Karpas-422 (cell line): ENCODE results near the gene KATNIP. TPM values are rescaled to one million over a fixed set of nuclear protein-coding genes. Genes with fewer than 3 reads are reported as not detected.

Source experiments
- DNase-seq: peaks from one replicate; pipeline ENCODE4 v3.0.0-alpha.2; 2015
- H2AFZ ChIP-seq: fragments of 200-600 bp; sonication (generic); 2 replicates; pipeline ENCODE4 v1.6.1; 2014; ENCODE audit warnings: antibody characterized with exemption, low read length, mixed read lengths
- H3K27ac ChIP-seq: fragments of 200-600 bp; sonication (generic); 2 replicates; pipeline ENCODE4 v1.5.1; 2014; ENCODE audit warnings: mild to moderate bottlenecking, low read length, moderate library complexity
- H3K27me3 ChIP-seq: fragments of 200-600 bp; sonication (generic); 2 replicates; pipeline ENCODE4 v1.6.1; 2014; ENCODE audit warnings: low read length, mixed read lengths
- H3K36me3 ChIP-seq: fragments of 200-600 bp; sonication (generic); 2 replicates; pipeline ENCODE4 v1.6.1; 2014; ENCODE audit warnings: low read length, mixed read lengths; ENCODE audit not compliant: insufficient read depth
- H3K4me1 ChIP-seq: fragments of 200-600 bp; sonication (generic); 2 replicates; pipeline ENCODE4 v1.6.1; 2014; ENCODE audit warnings: mild to moderate bottlenecking, low read length, mixed read lengths
- H3K4me2 ChIP-seq: fragments of 200-600 bp; sonication (generic); 2 replicates; pipeline ENCODE4 v1.6.1; 2014; ENCODE audit warnings: low read length, low read depth, mild to moderate bottlenecking; ENCODE audit not compliant: poor library complexity, severe bottlenecking
- H3K4me3 ChIP-seq: fragments of 200-600 bp; sonication (generic); 2 replicates; pipeline ENCODE4 v1.5.1; 2014; ENCODE audit warnings: mild to moderate bottlenecking, antibody characterized with exemption, low read length, mixed read lengths
- H3K79me2 ChIP-seq: fragments of 200-600 bp; sonication (generic); 2 replicates; pipeline ENCODE4 v1.6.1; 2014; ENCODE audit warnings: mild to moderate bottlenecking, low read length, mixed read lengths
- H3K9ac ChIP-seq: fragments of 200-600 bp; sonication (generic); 2 replicates; pipeline ENCODE4 v1.6.0; 2014; ENCODE audit warnings: low read length
- H3K9me2 ChIP-seq: fragments of 200-600 bp; sonication (generic), shearing (Covaris generic); replicated peaks from 2 replicates; pipeline ENCODE4 v1.6.0; 2014; ENCODE audit warnings: mild to moderate bottlenecking, low read length, moderate library complexity; ENCODE audit not compliant: insufficient read depth
- H3K9me3 ChIP-seq: fragments of 300-700, 200-600 bp; sonication (generic); 2 replicates; pipeline ENCODE4 v1.6.1; 2014; ENCODE audit warnings: low read length, mixed read lengths
- H4K20me1 ChIP-seq: fragments of 200-600 bp; sonication (generic); 2 replicates; pipeline ENCODE4 v1.6.1; 2014; ENCODE audit warnings: mild to moderate bottlenecking, antibody characterized with exemption, low read length, low read depth; ENCODE audit not compliant: insufficient read depth
- total RNA-seq: library from RNA; depleted of rRNA; stranded (reverse); fragments of >200 nt; shearing (Covaris generic); gene quantifications from 2 replicates; pipeline ENCODE4 v1.2.3, GENCODE V29; 2014; ENCODE audit warnings: low replicate concordance

Gene KATNIP
- total RNA-seq, 1 experiment from 2014 or later, result 8.5 TPM

DNA sequence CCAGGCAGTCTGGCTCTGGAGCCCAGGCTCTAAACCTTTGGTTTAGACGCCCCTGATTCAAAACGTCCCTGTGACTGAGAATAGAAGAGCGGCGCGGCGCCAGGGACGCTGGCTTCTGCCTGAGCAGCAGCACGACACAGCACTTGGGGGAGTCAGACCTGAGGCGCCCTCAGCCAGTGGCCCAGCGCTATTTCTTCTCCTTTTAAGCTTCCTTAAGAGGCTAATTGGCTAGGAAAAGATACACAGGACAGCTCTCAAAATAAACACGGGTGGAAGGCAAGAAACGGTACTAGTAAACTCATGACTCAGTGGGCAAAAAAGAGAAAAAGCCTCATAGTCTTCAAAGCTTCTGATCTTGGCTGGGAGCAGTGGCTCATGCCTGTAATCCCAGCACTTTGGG lies 35.1 kb upstream of the KATNIP start:
- no peak overlapping the region for H3K27ac ChIP-seq
- H3K79me2 ChIP-seq, result 0 out of 2 replicates have a peak, but pooled peaks cover 5% of the 10 kb centered on the region
- no peaks in the 10 kb centered on the region for H3K9me3 ChIP-seq
- peak overlapping the region; percentile 37 for H3K4me2 ChIP-seq
- peaks cover 9% of the 10 kb centered on the region; the same call in 1 of the 2 replicates for H3K36me3 ChIP-seq
- H3K4me1 ChIP-seq, result peaks cover 18% of the 10 kb centered on the region
- no peaks in the 10 kb centered on the region for H4K20me1 ChIP-seq
- no peak overlapping the region for H3K9ac ChIP-seq
- H2AFZ ChIP-seq, result no peak overlapping the region
- DNase-seq, result no peak
- H3K4me3 ChIP-seq, result no peak overlapping the region
- no peaks in the 10 kb centered on the region for H3K27me3 ChIP-seq
- H3K9me2 ChIP-seq, result no peaks in the 10 kb centered on the region

DNA sequence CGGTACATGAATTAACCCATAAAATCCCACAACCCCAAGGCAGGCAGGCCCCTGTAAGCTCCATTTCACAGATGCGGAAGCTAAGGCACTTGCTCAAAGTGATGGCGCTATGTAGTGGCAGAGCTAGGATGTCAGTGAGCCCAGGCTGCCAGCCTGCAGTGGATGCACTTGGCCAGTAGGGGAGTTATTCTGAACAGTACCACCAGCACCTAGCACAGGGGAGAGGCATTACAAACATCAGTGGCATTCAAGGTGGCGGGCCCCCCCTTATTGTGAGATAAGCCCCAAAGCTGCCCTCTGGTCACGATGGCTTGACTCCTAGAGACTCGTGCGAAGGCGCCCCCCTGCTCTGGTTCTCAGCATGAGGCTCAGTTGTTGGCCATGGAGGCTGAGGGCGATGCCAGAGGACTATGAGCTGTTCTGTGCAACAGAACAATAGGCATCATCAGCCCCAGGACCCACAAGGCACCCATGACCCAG lies 34.0 kb upstream of the KATNIP start:
- H3K79me2 ChIP-seq, result 0 out of 2 replicates have a peak, but pooled peaks cover 5% of the 10 kb centered on the region
- H3K9ac ChIP-seq, result no peak overlapping the region
- no peaks in the 10 kb centered on the region for H3K9me2 ChIP-seq
- H3K27ac ChIP-seq, result no peak overlapping the region
- peaks cover 9% of the 10 kb centered on the region; the same call in 1 of the 2 replicates for H3K36me3 ChIP-seq
- H3K9me3 ChIP-seq, result no peaks in the 10 kb centered on the region
- no peak overlapping the region for H3K4me2 ChIP-seq
- H3K4me3 ChIP-seq, result no peak overlapping the region
- no peaks in the 10 kb centered on the region for H4K20me1 ChIP-seq
- peaks cover 18% of the 10 kb centered on the region for H3K4me1 ChIP-seq
- H2AFZ ChIP-seq, result no peak overlapping the region
- DNase-seq, result peak; percentile 87
- no peaks in the 10 kb centered on the region for H3K27me3 ChIP-seq

DNA sequence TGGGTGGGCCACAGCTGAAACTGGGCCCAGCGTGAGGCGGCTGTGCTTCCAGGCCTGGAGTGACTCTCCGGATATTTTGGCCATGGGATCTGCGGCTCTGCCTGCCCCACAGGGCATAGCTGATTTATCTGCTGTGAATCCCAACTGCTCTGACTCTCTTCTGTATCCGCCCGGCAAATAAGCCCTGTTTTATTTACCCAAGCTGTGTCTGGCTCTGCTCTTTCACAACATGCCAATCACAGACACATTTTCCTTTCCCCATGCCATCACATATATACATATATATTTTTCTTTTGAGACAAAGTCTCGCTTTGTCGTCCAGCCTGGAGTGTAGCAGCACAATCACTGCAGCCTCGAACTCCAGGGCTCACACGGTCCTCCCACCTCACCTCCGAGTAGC lies 33.6 kb upstream of the KATNIP start:
- Histone ChIP-seq H3K4me2 (no peak overlapping the region), H2AFZ (no peak overlapping the region), H4K20me1 (no peaks in the 10 kb centered on the region), H3K27ac (no peak overlapping the region), H3K9ac (no peak overlapping the region), H3K4me3 (no peak overlapping the region), H3K27me3 (no peaks in the 10 kb centered on the region), H3K9me3 (no peaks in the 10 kb centered on the region), H3K4me1 (peaks cover 18% of the 10 kb centered on the region), H3K9me2 (no peaks in the 10 kb centered on the region), H3K79me2 (0 out of 2 replicates have a peak, but pooled peaks cover 5% of the 10 kb centered on the region), H3K36me3 (peaks cover 7% of the 10 kb centered on the region; the same call in 1 of the 2 replicates)
- no peak for DNase-seq

DNA sequence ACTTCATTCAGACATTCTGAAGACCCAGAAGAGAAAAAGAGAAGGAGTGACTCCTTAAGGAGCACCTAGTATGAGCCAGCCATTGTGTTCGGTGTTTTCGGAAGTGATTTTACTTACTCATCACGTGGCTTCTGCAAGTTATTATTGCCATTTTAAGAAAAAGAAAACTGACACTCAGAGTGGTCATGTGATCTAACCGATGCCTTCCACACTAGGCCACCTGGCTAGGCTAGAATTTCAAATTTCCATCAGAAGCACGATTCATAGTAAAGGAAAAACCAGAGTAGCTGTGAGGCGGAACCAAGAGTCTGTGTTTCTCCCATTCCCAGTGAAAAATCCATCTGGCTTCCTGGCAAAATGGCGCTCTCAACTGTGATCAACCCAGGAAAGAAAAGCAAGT lies 32.3 kb upstream of the KATNIP start:
- DNase-seq, result no peak
- H3K36me3 ChIP-seq, result peaks cover 6% of the 10 kb centered on the region; the same call in 1 of the 2 replicates

DNA sequence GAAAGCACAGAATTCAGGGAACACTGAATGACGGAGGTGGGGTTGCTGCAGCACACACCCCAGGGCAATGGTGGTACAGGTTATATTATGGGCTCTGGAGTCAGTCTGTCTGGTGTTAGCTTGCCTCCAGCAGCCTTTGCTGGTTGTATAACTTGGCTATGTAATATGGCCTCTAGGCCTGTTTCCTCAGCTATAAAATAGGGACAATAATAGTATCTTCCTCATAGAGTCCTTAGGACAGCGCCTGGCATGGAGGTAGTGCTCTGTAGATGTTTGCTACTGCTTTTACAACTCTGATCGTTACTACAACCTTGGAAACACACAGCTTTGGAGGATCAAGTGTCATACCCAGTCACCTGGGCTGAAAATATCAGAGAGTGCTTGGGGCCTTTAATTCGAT lies 31.7 kb upstream of the KATNIP start:
- Histone ChIP-seq H3K4me3 (no peak overlapping the region), H2AFZ (no peak overlapping the region), H4K20me1 (no peaks in the 10 kb centered on the region), H3K9me2 (no peaks in the 10 kb centered on the region), H3K79me2 (0 out of 2 replicates have a peak, but pooled peaks cover 5% of the 10 kb centered on the region), H3K4me2 (no peak overlapping the region), H3K9me3 (no peaks in the 10 kb centered on the region), H3K4me1 (peaks cover 18% of the 10 kb centered on the region), H3K9ac (no peak overlapping the region), H3K27ac (no peak overlapping the region), H3K27me3 (no peaks in the 10 kb centered on the region), H3K36me3 (peaks cover 9% of the 10 kb centered on the region; the same call in 1 of the 2 replicates)
- DNase-seq, result no peak

More for the DNA sequence above, 32.3 kb upstream of the KATNIP start:
- Histone ChIP-seq H3K9ac (no peak overlapping the region), H3K9me3 (no peaks in the 10 kb centered on the region), H3K9me2 (no peaks in the 10 kb centered on the region), H3K79me2 (0 out of 2 replicates have a peak, but pooled peaks cover 5% of the 10 kb centered on the region), H3K4me2 (no peak overlapping the region), H3K27me3 (no peaks in the 10 kb centered on the region), H3K27ac (no peak overlapping the region), H3K4me3 (no peak overlapping the region), H2AFZ (no peak overlapping the region), H4K20me1 (no peaks in the 10 kb centered on the region), H3K4me1 (peaks cover 18% of the 10 kb centered on the region)

DNA sequence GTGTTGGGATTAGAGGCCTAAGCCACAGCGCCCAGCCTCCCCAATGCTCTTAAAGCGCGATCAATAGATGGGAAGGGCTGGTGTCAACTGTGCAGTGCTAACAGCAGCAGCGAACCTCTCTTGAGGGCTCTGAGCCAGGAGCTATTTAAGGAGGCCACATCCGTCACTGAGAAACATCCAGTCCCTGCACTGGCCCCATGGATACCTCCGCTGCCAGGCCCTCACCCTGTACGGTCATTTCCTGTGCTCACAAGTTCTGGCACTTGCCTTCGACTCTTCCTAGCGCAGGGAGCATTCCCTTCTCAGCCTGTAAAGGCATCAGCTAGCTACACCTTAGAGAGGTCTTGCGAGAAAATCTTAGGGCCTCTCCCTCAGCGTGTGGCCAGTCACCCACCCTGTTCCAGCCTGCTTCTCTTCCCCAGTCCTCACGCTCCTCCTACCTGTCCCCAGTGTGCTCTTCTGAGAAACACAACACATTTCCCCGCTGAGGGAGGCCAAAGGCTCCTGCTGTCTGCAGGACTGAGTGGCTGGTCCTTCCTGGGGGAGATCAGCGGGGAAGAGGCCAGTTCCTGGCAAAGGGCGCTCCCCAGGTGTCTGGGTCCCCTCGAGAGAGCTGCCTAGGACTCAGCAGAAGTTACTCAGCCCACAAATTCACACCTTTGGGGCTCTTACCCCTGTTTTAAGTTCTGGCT lies 28.8 kb upstream of the KATNIP start:
- no peaks in the 10 kb centered on the region for H3K9me3 ChIP-seq
- no peak for DNase-seq
- no peak overlapping the region for H3K4me3 ChIP-seq
- H3K9ac ChIP-seq, result no peak overlapping the region
- H3K4me2 ChIP-seq, result no peak overlapping the region
- H3K36me3 ChIP-seq, result peaks cover 9% of the 10 kb centered on the region; the same call in 1 of the 2 replicates
- peaks cover 4% of the 10 kb centered on the region for H3K4me1 ChIP-seq
- H3K9me2 ChIP-seq, result no peaks in the 10 kb centered on the region
- no peak overlapping the region for H3K27ac ChIP-seq
- H4K20me1 ChIP-seq, result no peaks in the 10 kb centered on the region
- H3K79me2 ChIP-seq, result no peaks in the 10 kb centered on the region
- H3K27me3 ChIP-seq, result no peaks in the 10 kb centered on the region
- H2AFZ ChIP-seq, result no peak overlapping the region

DNA sequence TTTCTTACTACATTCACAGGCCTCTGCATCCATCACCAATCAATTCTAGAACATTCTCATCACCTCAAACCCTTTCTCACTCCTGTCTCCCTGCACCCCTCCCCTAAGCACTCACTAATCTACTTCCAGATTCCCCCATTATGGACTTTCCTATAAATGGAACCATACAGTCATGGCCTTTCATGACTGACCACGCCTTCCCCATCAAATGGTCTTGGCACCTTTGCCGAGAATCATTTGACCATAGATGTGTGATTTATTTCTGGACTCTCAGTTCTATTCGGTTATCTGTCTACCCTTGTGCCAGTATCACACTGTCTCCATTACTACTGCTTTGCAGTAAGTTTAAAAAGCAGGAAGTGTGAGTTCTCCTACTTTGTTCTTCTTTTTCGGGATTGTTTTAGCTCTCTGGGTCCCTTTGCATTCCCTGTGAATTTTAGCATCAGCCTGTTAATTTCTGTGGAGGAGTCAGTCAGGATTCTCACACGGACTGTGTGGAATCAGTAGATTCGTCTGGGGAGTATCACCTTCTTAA lies 27.7 kb upstream of the KATNIP start:
- Histone ChIP-seq H3K4me3 (no peak overlapping the region), H3K79me2 (no peaks in the 10 kb centered on the region), H3K4me2 (no peak overlapping the region), H3K9me3 (no peaks in the 10 kb centered on the region), H3K4me1 (peaks cover 4% of the 10 kb centered on the region), H3K27me3 (no peaks in the 10 kb centered on the region), H3K9me2 (no peaks in the 10 kb centered on the region), H2AFZ (no peak overlapping the region), H3K36me3 (peaks cover 12% of the 10 kb centered on the region; the same call in 1 of the 2 replicates), H4K20me1 (no peaks in the 10 kb centered on the region), H3K9ac (no peak overlapping the region), H3K27ac (no peak overlapping the region)
- no peak for DNase-seq

DNA sequence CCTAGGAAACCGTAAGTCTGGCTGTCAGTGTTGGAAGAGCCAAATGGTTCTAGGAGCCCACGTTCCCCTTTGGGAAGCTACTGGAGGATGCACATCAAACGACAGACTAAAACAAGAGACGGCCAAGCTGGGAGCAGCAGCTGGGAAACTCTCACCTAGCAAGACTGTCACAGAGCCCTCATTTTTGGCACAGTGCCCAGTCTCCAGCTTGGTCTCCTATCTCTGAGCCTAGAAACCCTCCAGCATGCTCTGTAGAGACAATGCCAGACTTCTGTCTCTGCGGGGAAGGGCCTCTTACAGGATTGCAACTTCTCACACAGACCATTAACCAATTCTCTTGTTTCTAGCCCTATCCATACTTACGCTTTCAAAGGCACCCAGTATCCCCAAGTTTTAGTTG lies 23.8 kb upstream of the KATNIP start:
- H3K36me3 ChIP-seq, result peaks cover 12% of the 10 kb centered on the region; the same call in 1 of the 2 replicates
- H3K27me3 ChIP-seq, result no peaks in the 10 kb centered on the region
- no peaks in the 10 kb centered on the region for H3K9me3 ChIP-seq
- DNase-seq, result no peak
- no peaks in the 10 kb centered on the region for H4K20me1 ChIP-seq
- H3K4me3 ChIP-seq, result no peak overlapping the region
- H3K79me2 ChIP-seq, result no peaks in the 10 kb centered on the region
- H3K4me2 ChIP-seq, result no peak overlapping the region
- no peak overlapping the region for H2AFZ ChIP-seq
- no peaks in the 10 kb centered on the region for H3K4me1 ChIP-seq
- H3K9ac ChIP-seq, result no peak overlapping the region
- H3K9me2 ChIP-seq, result no peaks in the 10 kb centered on the region
- H3K27ac ChIP-seq, result no peak overlapping the region
